ENCODE data around the gene SHC2. TPM values are rescaled to one million over a fixed set of nuclear protein-coding genes. Genes with fewer than 3 reads are reported as not detected.

Gene SHC2
- total and polyA plus RNA-seq, 2 of the 8 experiments (the other 6 are each of a cell fraction or from before 2014, with no cell fraction given) = 4.4 to 7.3 TPM

GRCh38 chr19:366951-367350 lies 93.9 kb downstream of the SHC2 start:
- Histone ChIP-seq H3K79me1 (ENCODE audit: low read depth, low read length) (no peaks in the 10 kb centered on the region), H3K27ac (ENCODE audit: low read depth, low read length) (no peak overlapping the region), H3K4me2 (ENCODE audit: insufficient read depth in 1 of 2, low read depth in 2 of 2, low read length in 2 of 2) (no peak overlapping the region), H3K4ac (replicated peaks; ENCODE audit: insufficient read length, low read depth, low read length) (no peak overlapping the region), H3K23ac (ENCODE audit: insufficient read length) (no peak overlapping the region), H3K9ac (replicated peaks in 1 of 4; ENCODE audit: extremely low read depth in 1 of 4, low read depth in 3 of 4, low read length in 3 of 4) (no peak overlapping the region), H3K4me1 (replicated peaks in 1 of 4; ENCODE audit: control insufficient read depth in 3 of 4, insufficient read depth in 4 of 4, low read length in 3 of 4) (no peaks in the 10 kb centered on the region), H2AFZ (ENCODE audit: low read length) (no peak overlapping the region), H3K18ac (ENCODE audit: extremely low read depth, low read length) (no peak overlapping the region), H3K14ac (ENCODE audit: insufficient read length) (no peak overlapping the region), H4K8ac (ENCODE audit: extremely low read depth, insufficient read depth, low read length) (no peak overlapping the region), H3K79me2 (ENCODE audit: control insufficient read depth in 1 of 2, insufficient read depth in 2 of 2, low read length in 2 of 2) (no peaks in the 10 kb centered on the region), H3K9me3 (ENCODE audit: insufficient read depth in 2 of 2, low read depth in 1 of 2, low read length in 1 of 2) (peaks cover 0 to 2% of the 10 kb centered on the region in 2 experiments; a peak in 1 of 4 replicates), H2BK120ac (replicated peaks; ENCODE audit: low read depth, low read length) (no peak overlapping the region), H2BK20ac (ENCODE audit: low read length) (no peak overlapping the region), H3K36me3 (ENCODE audit: control insufficient read depth in 2 of 4, insufficient read depth in 4 of 4, low read length in 3 of 4) (no peaks in the 10 kb centered on the region), H3K23me2 (ENCODE audit: low read depth, low read length) (no peaks in the 10 kb centered on the region), H3K27me3 (replicated peaks in 1 of 4; ENCODE audit: control insufficient read depth in 3 of 4, extremely low read depth in 1 of 4, insufficient read depth in 3 of 4, low read length in 3 of 4) (no peaks in the 10 kb centered on the region; a peak in 2 of 7 replicates), H4K5ac (ENCODE audit: insufficient read length, low read depth, low read length) (no peak overlapping the region), H4K20me1 (replicated peaks in 1 of 2; ENCODE audit: control insufficient read depth in 1 of 2, insufficient read depth in 2 of 2, low read length in 2 of 2) (peaks cover 0 to 2% of the 10 kb centered on the region in 2 experiments), H2BK15ac (ENCODE audit: low read length) (no peak overlapping the region), H3K56ac (replicated peaks; ENCODE audit: insufficient read length, low read depth, low read length) (no peak overlapping the region), H4K91ac (replicated peaks; ENCODE audit: insufficient read length, low read length) (no peak overlapping the region), H2AK5ac (ENCODE audit: low read depth, low read length) (no peak overlapping the region), H3K4me3 (ENCODE audit: extremely low read depth in 1 of 4, insufficient read depth in 2 of 4, low read depth in 3 of 4, low read length in 4 of 4) (no peak overlapping the region), H2BK12ac (ENCODE audit: low read depth, low read length) (no peak overlapping the region), H2BK5ac (ENCODE audit: low read depth, low read length) (no peak overlapping the region)
- DNase-seq (ENCODE audit: low read depth in 1 of 2, low spot score in 2 of 2) = no peak
- ChIA-PET POLR2A (ENCODE audit: partially characterized antibody) (interaction anchor here (1.1 kb wide), 1 partner anchor 22 kb away, joined by 4 read pairs; no protein-coding TSS in a partner anchor), CTCF (ENCODE audit: partially characterized antibody) (interaction anchor here (0.9 to 4.6 kb wide), 3 partner anchors 18 to 120 kb away, joined by 3 to 25 read pairs (median 3); no protein-coding TSS in a partner anchor)
- FAIRE-seq = no peak
- 88% methylated on average over 8 of the region's 8 CpGs; no CpG with 5 or more reads in 1 of the 2 experiments for WGBS, 2 experiments (ENCODE audit: extremely low coverage in 1 of 2, insufficient coverage in 1 of 2, insufficient read length in 1 of 2, insufficient replicate concordance in 2 of 2, low coverage in 1 of 2, low lambda C conversion rate in 2 of 2, missing lambda C conversion rate in 1 of 2)
- TF ChIP-seq CHD2 (IDR thresholded peaks at IDR 0.05; ENCODE audit: low read length) (no peak), KDM1A (IDR thresholded peaks at IDR 0.05; ENCODE audit: borderline replicate concordance, low read length) (no peak), CREB1 (IDR thresholded peaks at IDR 0.05) (no peak), E2F6 (IDR thresholded peaks at IDR 0.05) (no peak), BRCA1 (IDR thresholded peaks at IDR 0.05; ENCODE audit: low read depth, low read length) (no peak), TCF12 (IDR thresholded peaks at IDR 0.05; ENCODE audit: low read depth, low read length) (no peak), EP300 (IDR thresholded peaks at IDR 0.05; ENCODE audit: borderline replicate concordance in 1 of 2, low read depth in 2 of 2, low read length in 2 of 2) (no peak), SIX5 (IDR thresholded peaks at IDR 0.05; ENCODE audit: low read depth, low read length) (no peak), BCL11A (IDR thresholded peaks at IDR 0.05; ENCODE audit: low read depth in 2 of 2, low read length in 2 of 2) (no peak), SIN3A (conservative IDR thresholded peaks at IDR 0.05 in 1 of 2, IDR thresholded peaks at IDR 0.05 in 1 of 2; ENCODE audit: low read depth in 1 of 2, low read length in 2 of 2) (no peak), SAP30 (IDR thresholded peaks at IDR 0.05; ENCODE audit: insufficient read depth, insufficient replicate concordance, low read length) (no peak), RXRA (IDR thresholded peaks at IDR 0.05; ENCODE audit: insufficient read depth, low read depth, low read length) (no peak), CHD1 (IDR thresholded peaks at IDR 0.05; ENCODE audit: low read depth, low read length) (no peak), KDM5A (IDR thresholded peaks at IDR 0.05; ENCODE audit: low read length) (no peak)

Data from H1 (cell line).